NCI-H82 (cell line): ENCODE measurements around the gene RRP36.
A peak's percentile ranks its signal among the peaks of the same experiment; 100 is the strongest.

ENCODE experiments used
- DNase-seq: peaks from one replicate; lab custom pipeline; 2025; lab: John Stamatoyannopoulos, UW

RRP36 gene

GRCh38 chr6:43070028-43070632 lies 48.7 kb downstream of the RRP36 start:
- DNase-seq: peak; percentile 79

GRCh38 chr6:43074847-43075669 lies 53.6 kb downstream of the RRP36 start:
- peak; percentile 33 for DNase-seq

- DNase-seq: peak; percentile 94
These were observed 54.4 kb downstream of the RRP36 start, which contains the start of gene PTK7 for GRCh38 chr6:43075670-43076463. Gene PTK7 (plus strand): TSS chr6:43076314. CDS start chr6:43076489, 175 bp downstream.

- peak; percentile 72 for DNase-seq
These were observed 55.3 kb downstream of the RRP36 start for GRCh38 chr6:43076464-43077332.

DNA sequence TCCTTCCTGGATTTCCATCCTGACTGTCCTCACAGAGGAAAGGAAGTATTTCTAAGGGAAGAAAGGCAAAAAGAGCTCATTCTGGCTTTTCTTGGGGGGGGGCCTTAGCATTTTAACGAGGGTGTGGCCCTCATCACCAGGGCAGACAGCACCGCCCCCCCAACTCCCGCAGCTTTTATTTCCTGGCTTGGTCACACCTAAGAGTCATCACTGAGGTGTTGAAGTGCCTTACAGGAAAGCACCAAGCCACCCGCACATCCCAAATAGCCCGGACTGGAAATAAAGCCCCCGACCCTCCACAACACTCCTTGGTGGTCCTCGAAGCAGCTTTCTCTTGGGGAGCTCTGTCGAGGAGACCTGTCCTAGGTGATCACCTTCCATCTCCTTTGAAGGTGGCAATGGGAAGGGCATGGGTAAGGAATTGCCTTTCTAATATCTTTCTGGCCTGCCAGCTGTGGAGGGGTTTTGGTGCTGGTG lies 55.9 kb downstream of the RRP36 start:
- DNase-seq: peak; percentile 37

DNA sequence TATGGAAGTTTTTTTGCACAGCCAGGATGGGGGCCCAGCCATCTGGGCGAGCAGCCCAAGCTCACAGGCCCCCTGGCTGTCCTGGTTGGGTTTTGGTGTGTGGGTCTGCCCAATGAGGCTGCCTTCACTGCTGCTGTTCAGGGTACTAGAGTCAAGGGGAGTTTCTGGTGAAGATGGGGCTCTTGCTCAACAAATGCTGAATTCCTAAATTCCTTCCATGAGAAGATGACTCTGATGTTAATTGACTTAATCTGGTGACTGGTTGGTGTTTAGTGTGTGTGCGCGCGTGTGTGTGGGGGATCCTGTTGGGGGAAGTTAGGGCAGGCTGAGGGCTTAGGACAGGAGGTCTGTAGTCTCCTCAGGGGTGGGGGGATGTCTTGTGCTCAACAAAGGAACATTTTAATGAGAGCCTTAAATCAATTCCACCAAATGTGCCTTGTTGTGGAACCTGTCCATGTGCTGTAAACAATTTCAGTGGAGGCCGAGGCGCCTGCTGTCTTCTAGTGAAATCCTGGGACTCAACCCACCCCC lies 56.6 kb downstream of the RRP36 start:
- peak; percentile 61 for DNase-seq

GRCh38 chr6:43078691-43079090 lies 57.3 kb downstream of the RRP36 start:
- no peak for DNase-seq
